K562 (cell line): ENCODE results near the gene VWA7. TPM values are rescaled to one million over a fixed set of nuclear protein-coding genes. Genes with fewer than 3 reads are reported as not detected.

Source experiments
- ATAC-seq: fragments of 200-7000 bp; cut with Tn5 transposase; 3 replicates; pipeline ENCODE4 v1.9.1; 2020; ENCODE audit warnings: moderate library complexity
- BruUV-seq: library from RNA; stranded (reverse); fragments of 400-500 nt; replicated peaks from 2 replicates; lab custom pipeline; 2021; lab: Mats Ljungman, UMichigan
- CTCF ChIA-PET: fragments of 300-600 bp; formaldehyde crosslinking; extraction: SDS; loops from one replicate; lab custom pipeline; 2021; ENCODE audit warnings: low intra/inter-chr PET ratio; lab: Yijun Ruan, JAX
- POLR2A ChIA-PET: fragments of 300-600, 350-650 bp; sonication (Branson Sonifier 250); formaldehyde crosslinking; extraction: SDS; loops from one replicate; lab custom pipeline; 2021; ENCODE audit warnings: antibody characterized with exemption, inconsistent platforms; lab: Yijun Ruan, JAX
- DNase-seq, 4 experiments: peaks; one replicate each; pipeline versions ENCODE4 v3.0.0 to v3.0.0-alpha.2; 2011 to 2018; ENCODE audit warnings: low spot score in 3 of 4, mixed read lengths in 3 of 4; ENCODE audit errors: extremely low read depth in 1 of 4
- FAIRE-seq: peaks from 2 replicates; lab custom pipeline; 2011; peaks lifted over from hg19 to GRCh38; lab: Jason Lieb, UNC
- H2AFZ ChIP-seq: 2 replicates; pipeline ENCODE4 v1.6.0; 2011; ENCODE audit warnings: low read depth, low read length, control low read depth, inconsistent platforms
- H3K27ac ChIP-seq: fragments of 200-600 bp; 3 replicates; pipeline ENCODE4 v1.8.0; 2011; ENCODE audit warnings: low read depth, mild to moderate bottlenecking, control low read depth, inconsistent platforms, low read length, moderate library complexity, mixed read lengths; ENCODE audit errors: extremely low read depth
- H3K27me3 ChIP-seq, 2 experiments: fragments of 300-600 bp in 1 of 2; 2 replicates in 1 of 2; 3 replicates in 1 of 2; pipeline versions ENCODE4 v1.6.0 to v1.8.0; 2011; ENCODE audit warnings: inconsistent platforms in 2 of 2, low read length in 2 of 2, mild to moderate bottlenecking in 1 of 2, mixed read lengths in 1 of 2, moderate library complexity in 1 of 2; ENCODE audit not compliant: control insufficient read depth in 2 of 2, insufficient read depth in 2 of 2
- H3K36me3 ChIP-seq: fragments of 300-600 bp; 3 replicates; pipeline ENCODE4 v1.8.0; 2011; ENCODE audit warnings: mild to moderate bottlenecking, low read length, inconsistent platforms; ENCODE audit not compliant: control insufficient read depth, insufficient read depth
- H3K4me1 ChIP-seq, 2 experiments: fragments of 200-600 bp in 1 of 2; replicated peaks in 1 of 2; 2 replicates in 1 of 2; 3 replicates in 1 of 2; pipeline versions ENCODE4 v1.5.1 to v1.8.0; 2011; ENCODE audit warnings: inconsistent platforms in 2 of 2, low read length in 2 of 2, mild to moderate bottlenecking in 1 of 2, mixed read lengths in 1 of 2, moderate library complexity in 1 of 2; ENCODE audit not compliant: control insufficient read depth in 2 of 2, insufficient read depth in 2 of 2
- H3K4me2 ChIP-seq: 2 replicates; pipeline ENCODE4 v1.6.1; 2011; ENCODE audit warnings: low read length, control low read depth, inconsistent platforms, mixed read lengths; ENCODE audit not compliant: insufficient read depth
- H3K4me3 ChIP-seq: fragments of 200-600 bp; sonication (generic), shearing (Covaris generic); 2 replicates; pipeline ENCODE4 v1.5.1; 2016; ENCODE audit warnings: control low read depth, inconsistent platforms
- H3K79me2 ChIP-seq: fragments of 200-600 bp; 3 replicates; pipeline ENCODE4 v1.8.0; 2011; ENCODE audit warnings: low read length, inconsistent platforms; ENCODE audit not compliant: control insufficient read depth, insufficient read depth
- H3K9ac ChIP-seq, 2 experiments: 2 replicates each; pipeline versions ENCODE4 v1.6.0 to v1.6.1; 2011; ENCODE audit warnings: low read depth in 2 of 2, low read length in 2 of 2, control low read depth in 1 of 2, inconsistent platforms in 1 of 2, mild to moderate bottlenecking in 1 of 2, mixed read lengths in 1 of 2; ENCODE audit not compliant: insufficient read depth in 1 of 2
- H3K9me1 ChIP-seq: one replicate; pipeline ENCODE4 v1.6.0; 2011; ENCODE audit warnings: inconsistent platforms, mild to moderate bottlenecking, low read length, moderate library complexity; ENCODE audit not compliant: control insufficient read depth, insufficient read depth
- H3K9me3 ChIP-seq: replicated peaks from 2 replicates; pipeline ENCODE4 v1.5.1; 2011; ENCODE audit warnings: low read depth, low read length, inconsistent platforms; ENCODE audit not compliant: control insufficient read depth, insufficient read depth
- H4K20me1 ChIP-seq: replicated peaks from 2 replicates; pipeline ENCODE4 v1.6.1; 2011; ENCODE audit warnings: low read length, inconsistent platforms, mixed read lengths; ENCODE audit not compliant: control insufficient read depth, insufficient read depth
- ATF4 ChIP-seq: fragments of 450-650 bp; formaldehyde crosslinking; IDR thresholded peaks from 2 replicates; pipeline ENCODE4 v1.4.0; 2022; ENCODE audit warnings: mild to moderate bottlenecking, moderate library complexity
- CBX8 ChIP-seq: fragments of 200-600 bp; sonication (generic); IDR thresholded peaks from 2 replicates; pipeline ENCODE4 v1.6.1; 2012; ENCODE audit warnings: borderline replicate concordance, mixed run types, low read depth, mild to moderate bottlenecking, moderate library complexity, mixed read lengths, low read length, control low read depth, inconsistent platforms; ENCODE audit not compliant: poor library complexity, severe bottlenecking; ENCODE audit errors: extremely low read depth
- CGGBP1 ChIP-seq: fragments of 250-450 bp; sonication (Bioruptor Pico); IDR thresholded peaks from 2 replicates; pipeline ENCODE4 v1.9.0; 2021; ENCODE audit warnings: mild to moderate bottlenecking
- E2F6 ChIP-seq, 2 experiments: IDR thresholded peaks; 2 replicates each; pipeline ENCODE4 v1.6.1; 2011; ENCODE audit warnings: borderline replicate concordance in 1 of 2, control low read depth in 1 of 2, low read depth in 1 of 2, low read length in 1 of 2, mild to moderate bottlenecking in 1 of 2, mixed read lengths in 1 of 2, moderate library complexity in 1 of 2; ENCODE audit not compliant: insufficient read depth in 1 of 2, insufficient read length in 1 of 2, poor library complexity in 1 of 2, severe bottlenecking in 1 of 2; ENCODE audit errors: extremely low read depth in 1 of 2
- ELF4 ChIP-seq: fragments of 450-650 bp; formaldehyde crosslinking; IDR thresholded peaks from 2 replicates; pipeline ENCODE4 v1.4.0; 2022; ENCODE audit warnings: missing genetic modification characterization
- EP400 ChIP-seq: fragments of 450-650 bp; IDR thresholded peaks from 2 replicates; pipeline ENCODE4 v1.6.1; 2017; ENCODE audit warnings: antibody characterized with exemption, mild to moderate bottlenecking, moderate library complexity
- FOXM1 ChIP-seq, 2 experiments: fragments of 450-650 bp in 1 of 2; sonication (generic) in 1 of 2; formaldehyde crosslinking in 1 of 2; IDR thresholded peaks; 2 replicates each; pipeline versions ENCODE4 v1.6.1 to v1.9.0; 2017 to 2022; ENCODE audit warnings: low read depth in 2 of 2, mild to moderate bottlenecking in 2 of 2, missing genetic modification reagents in 1 of 2, moderate library complexity in 1 of 2
- HIVEP1 ChIP-seq: fragments of 250-450 bp; sonication (Bioruptor Pico); IDR thresholded peaks from 2 replicates; pipeline ENCODE4 v1.4.0; 2020; ENCODE audit warnings: mild to moderate bottlenecking
- HNRNPLL ChIP-seq: fragments of 200-400 bp; formaldehyde crosslinking; IDR thresholded peaks from 2 replicates; pipeline ENCODE4 v1.6.1; 2017; ENCODE audit warnings: low read length, low read depth, mild to moderate bottlenecking; ENCODE audit not compliant: poor library complexity, severe bottlenecking
- JUNB ChIP-seq: fragments of 450-650 bp; formaldehyde crosslinking; conservative IDR thresholded peaks from 2 replicates; pipeline ENCODE4 v1.4.0; 2020; ENCODE audit warnings: mild to moderate bottlenecking
- MAFG ChIP-seq: fragments of 450-650 bp; conservative IDR thresholded peaks from 2 replicates; pipeline ENCODE4 v1.6.1; 2016; ENCODE audit warnings: missing genetic modification characterization, missing compliant biosample characterization
- MAFK ChIP-seq: IDR thresholded peaks from 2 replicates; pipeline ENCODE4 v1.6.1; 2011; ENCODE audit warnings: low read length, improper control_type of control experiment
- NRF1 ChIP-seq, 2 experiments: fragments of 450-650 bp; IDR thresholded peaks in 1 of 2; conservative IDR thresholded peaks in 1 of 2; 2 replicates each; pipeline ENCODE4 v1.6.1; 2014; ENCODE audit warnings: mild to moderate bottlenecking in 2 of 2
- OTX1 ChIP-seq: fragments of 450-650 bp; formaldehyde crosslinking; IDR thresholded peaks from 2 replicates; pipeline ENCODE4 v1.4.0; 2022; ENCODE audit warnings: mild to moderate bottlenecking
- POU5F1 ChIP-seq: fragments of 150-350 bp; IDR thresholded peaks from 2 replicates; pipeline ENCODE4 v1.6.1; 2014; ENCODE audit warnings: borderline replicate concordance, low read length, low read depth, mild to moderate bottlenecking; ENCODE audit not compliant: partially characterized antibody
- RBM39 ChIP-seq: fragments of 200-400 bp; formaldehyde crosslinking; optimal IDR thresholded peaks from 2 replicates; pipeline ENCODE3; 2018; ENCODE audit warnings: low read depth, low read length
- SIX5 ChIP-seq, 2 experiments: IDR thresholded peaks; 2 replicates each; pipeline ENCODE4 v1.6.1; 2011; ENCODE audit warnings: low read length in 2 of 2, borderline replicate concordance in 1 of 2, low read depth in 1 of 2, mild to moderate bottlenecking in 1 of 2, moderate library complexity in 1 of 2; ENCODE audit not compliant: insufficient read depth in 1 of 2
- SNRNP70 ChIP-seq: fragments of 200-400 bp; formaldehyde crosslinking; optimal IDR thresholded peaks from 2 replicates; pipeline ENCODE3; 2017; ENCODE audit warnings: low read depth, low read length
- ZNF57 ChIP-seq: fragments of 450-650 bp; formaldehyde crosslinking; IDR thresholded peaks from 2 replicates; pipeline ENCODE4 v1.4.0; 2020; ENCODE audit warnings: mild to moderate bottlenecking, moderate library complexity
- WGBS: fragments of 100-300 bp; shearing (Covaris generic); methylation state at CpG from one replicate; pipeline ENCODE4 v1.1.6; 2016; ENCODE audit warnings: low coverage, mixed read lengths; ENCODE audit not compliant: insufficient coverage; ENCODE audit errors: missing lambda C conversion rate; 5-methylcytosine and 5-hydroxymethylcytosine counted together
- in situ Hi-C: fragments of 300-500 bp; cut with MboI; formaldehyde crosslinking; loops from 4 replicates; pipeline ENCODE4 v1.15.0; 2018; ENCODE audit warnings: inconsistent platforms, mixed read lengths
- intact Hi-C: fragments of 100-400 bp; cut with micrococcal nuclease; formaldehyde crosslinking; loops from 2 replicates; pipeline ENCODE4 v1.14.2; 2022
- polyA plus RNA-seq, 8 experiments: library from polyadenylated mRNA; depleted of rRNA in 4 of 8; stranded (reverse) in 5 of 8; unstranded in 3 of 8; fragments of >200 nt; fragmentation: Nextera tagmentation in 2 of 8; fragmentation: Illumina TruSeq in 1 of 8; extraction: Ambion mirVana in 2 of 8; extraction: Trizol in 1 of 8; gene quantifications; 2 replicates each; pipeline versions ENCODE4 v1.2.1 to v1.2.3, GENCODE V29; 2011 to 2014; ENCODE audit warnings: inconsistent platforms in 1 of 8, missing spikeins in 1 of 8
- total RNA-seq, 7 experiments: library from RNA; depleted of rRNA in 6 of 7; stranded (reverse); fragments of >200 nt in 6 of 7; fragmentation: Illumina TruSeq in 2 of 7; extraction: Trizol in 2 of 7; gene quantifications; 2 replicates each; pipeline versions ENCODE4 v1.2.1 to v1.2.3, GENCODE V29; 2011 to 2021; ENCODE audit warnings: low replicate concordance in 1 of 7

The VWA7 gene
- total and polyA plus RNA-seq, 9 of the 15 experiments (the other 6 are each of a cell fraction or from before 2014, with no cell fraction given): 0.18 to 2.9 (median 0.95) TPM

- ChIA-PET CTCF (no interaction called here), POLR2A (interaction anchor here (0.6 to 13.1 kb wide), 14 partner anchors 9 to 217 kb away, joined by 3 to 236 read pairs (median 6); partner anchors contain the start of genes ABHD16A, BAG6, C6orf47 and CSNK2B)
- Histone ChIP-seq H3K4me3 (peak overlapping the region; percentile 77), H3K79me2 (peaks cover 77% of the 10 kb centered on the region), H2AFZ (no peak overlapping the region), H3K4me2 (peak overlapping the region; percentile 100), H4K20me1 (peaks cover 24% of the 10 kb centered on the region), H3K36me3 (peaks cover 56% of the 10 kb centered on the region), H3K27ac (peak overlapping the region; percentile 95), H3K9me3 (no peaks in the 10 kb centered on the region), H3K27me3 (no peaks in the 10 kb centered on the region), H3K4me1 (peaks cover 43 to 58% of the 10 kb centered on the region in 2 experiments), H3K9ac (peak overlapping the region; percentile 99), H3K9me1 (no peaks in the 10 kb centered on the region)
- no peak for FAIRE-seq
- in situ Hi-C loops: no loop called here
- BruUV-seq: no TSS peak
- WGBS: 0% methylated on average over 2 of the region's 2 CpGs
- no peak for ATAC-seq
- intact Hi-C loops: loop anchor here (2.0 to 10.0 kb wide), 3 partner anchors 44 to 240 kb away; partner anchors contain the start of genes DXO and VARS1
- no peak for DNase-seq
- TF ChIP-seq HNRNPLL (peak; percentile 12), CGGBP1 (CRISPR knock-in tag) (0 out of 2 replicates have a peak, but pooled peaks have one; percentile 24), ELF4 (CRISPR knock-in tag) (0 out of 2 replicates have a peak, but pooled peaks have one; percentile 48), JUNB (peak; percentile 79; the same call in 1 of the 2 replicates), SIX5 (IDR thresholded peaks at IDR 0.05; ENCODE audit: borderline replicate concordance in 1 of 2, insufficient read depth in 1 of 2, low read depth in 1 of 2, low read length in 2 of 2) (no peak), ZNF57 (0 out of 2 replicates have a peak, but pooled peaks have one; percentile 6), FOXM1 (IDR thresholded peaks at IDR 0.05; ENCODE audit: low read depth) (no peak), FOXM1 (CRISPR knock-in tag; IDR thresholded peaks at IDR 0.05; ENCODE audit: low read depth) (peak; percentile 40; the same call in 1 of the 2 replicates), POU5F1 (peak; percentile 28), EP400 (no peak), E2F6 (IDR thresholded peaks at IDR 0.05; ENCODE audit: borderline replicate concordance in 1 of 2, extremely low read depth in 1 of 2, insufficient read depth in 1 of 2, insufficient read length in 1 of 2, low read depth in 1 of 2, low read length in 1 of 2, poor library complexity in 1 of 2, severe bottlenecking in 1 of 2) (peak in 1 of 2 experiments; percentile 8), OTX1 (CRISPR knock-in tag) (peak; percentile 62; the same call in 1 of the 2 replicates), SNRNP70 (peak; percentile 59), RBM39 (peak; percentile 66), HIVEP1 (CRISPR knock-in tag) (peak; percentile 19; the same call in 1 of the 2 replicates), MAFK (peak; percentile 55), NRF1 (conservative IDR thresholded peaks at IDR 0.05 in 1 of 2, IDR thresholded peaks at IDR 0.05 in 1 of 2) (no peak), ATF4 (no peak), MAFG (tag) (peak; percentile 86), CBX8 (no peak)
These were observed 42.8 kb downstream of the VWA7 start for GRCh38 chr6:31734247-31734820.
